Left forelimb (tissue), 1 donor: ENCODE data around the gene PHYH.
"Not testable (repeated sequence)": the region's sequence is repeated elsewhere in the genome, so short reads cannot be mapped to it uniquely, and the experiment has no call there.

Source experiments
- DNase-seq: peaks from one replicate; pipeline ENCODE4 v3.0.0-alpha.2; 2018; ENCODE audit warnings: low spot score

PHYH gene

DNA sequence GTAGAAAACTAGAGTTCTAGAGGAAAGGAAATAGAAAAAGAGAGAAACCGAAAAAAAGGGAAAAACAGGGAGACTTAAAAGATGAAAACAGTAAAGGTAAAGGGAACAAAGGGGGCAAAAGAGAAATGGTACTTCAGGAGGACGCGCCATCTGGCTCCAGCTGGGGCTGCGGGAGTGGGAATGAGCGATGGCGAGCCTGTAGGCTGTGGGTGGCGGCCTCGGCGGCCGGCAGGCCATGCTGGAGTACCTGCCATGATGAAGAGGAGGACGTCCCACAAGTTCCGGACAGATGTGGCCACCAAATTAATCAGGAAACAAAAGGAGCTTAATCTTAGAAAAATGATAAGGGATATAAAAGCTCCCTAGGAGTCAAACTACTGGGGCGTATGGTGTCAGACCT, 21.7 kb upstream of the PHYH start:
- DNase-seq: no peak

DNA sequence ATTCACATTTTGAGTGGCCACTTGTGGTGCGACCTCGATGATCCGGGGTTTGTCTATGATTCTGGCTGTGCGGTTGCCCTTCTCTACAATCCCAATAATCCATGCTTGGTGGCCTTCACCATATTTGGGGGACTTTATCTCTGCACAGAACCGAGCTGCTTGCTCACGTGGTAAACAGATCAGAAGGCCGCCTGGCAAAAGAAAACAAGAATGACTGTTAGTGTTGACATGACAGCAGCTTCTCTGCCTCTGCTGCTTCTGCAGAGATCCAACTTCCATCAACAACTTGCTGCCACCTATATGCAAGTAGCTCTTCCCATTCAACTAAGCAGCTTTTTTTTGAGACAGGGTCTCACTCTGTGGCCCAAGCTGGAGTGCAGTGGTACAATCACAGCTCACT, 19.3 kb upstream of the PHYH start:
- no peak for DNase-seq

DNA sequence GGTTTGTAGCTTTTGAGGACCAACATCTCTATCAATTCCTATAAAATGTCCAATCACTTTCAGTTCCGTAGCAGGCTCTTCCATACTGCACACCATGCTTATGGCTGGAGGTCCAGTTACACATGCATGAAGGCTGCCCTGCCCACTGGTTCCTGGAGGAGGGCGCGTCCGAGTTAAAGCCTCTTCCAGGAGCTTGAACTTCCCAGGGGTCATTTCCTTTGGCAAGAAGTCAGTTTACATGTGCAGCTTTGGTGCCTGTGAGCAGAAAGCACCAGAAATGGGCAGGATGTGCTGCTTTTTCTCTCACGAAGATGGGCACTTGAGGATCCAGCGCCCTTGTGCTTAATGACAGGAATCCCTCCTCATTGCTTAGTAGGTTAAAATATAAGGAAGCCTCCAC, 17.6 kb upstream of the PHYH start:
- no peak for DNase-seq

DNA sequence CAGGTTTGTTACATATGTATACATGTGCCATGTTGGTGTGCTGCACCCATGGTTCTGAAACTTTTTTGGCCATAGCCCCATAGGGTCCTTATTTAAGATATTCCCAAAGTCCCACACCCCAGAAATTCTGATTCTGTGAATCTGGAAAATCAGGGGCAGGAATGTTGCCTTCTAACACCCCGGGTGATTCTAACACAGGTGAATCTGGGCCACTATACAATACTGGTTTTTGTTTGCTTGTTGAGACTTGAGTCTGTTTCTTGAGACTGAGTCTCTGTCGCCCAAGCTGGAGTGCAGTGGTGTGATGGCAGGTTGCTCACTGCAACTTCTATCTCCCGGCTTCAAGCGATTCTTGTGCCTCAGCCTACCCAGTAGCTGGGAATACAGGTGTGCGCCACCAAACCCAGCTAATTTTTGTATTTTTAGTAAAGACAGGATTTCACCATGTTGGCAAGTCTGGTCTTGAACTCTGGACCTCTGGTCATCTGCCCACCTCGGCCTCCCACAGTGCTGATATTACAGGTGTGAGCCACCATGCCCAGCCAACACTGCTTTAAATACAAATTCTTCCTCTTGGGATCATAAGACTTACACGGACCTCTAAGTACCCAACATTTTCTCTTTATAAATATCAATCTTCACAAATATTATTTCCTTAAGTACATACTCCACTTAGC, 16.9 kb upstream of the PHYH start:
- DNase-seq: no peak

DNA sequence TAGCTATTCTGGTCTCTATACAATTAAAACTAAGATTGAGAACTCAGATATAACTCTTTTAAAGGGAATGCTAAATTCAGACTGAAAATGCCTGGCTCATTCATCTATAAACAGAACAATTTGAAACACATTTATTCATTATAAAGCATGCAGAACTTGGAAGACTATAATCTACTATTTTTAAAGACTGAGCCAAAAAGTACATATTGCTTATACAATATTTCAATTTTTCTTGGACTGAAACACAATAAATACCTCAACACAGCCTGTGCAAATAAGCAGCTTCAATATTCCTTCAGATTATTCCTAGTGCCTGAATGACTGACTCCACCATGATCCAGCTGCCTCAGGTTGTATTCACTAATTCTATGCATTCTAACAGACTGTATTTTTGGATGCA, 15.5 kb upstream of the PHYH start:
- DNase-seq: no peak

DNA sequence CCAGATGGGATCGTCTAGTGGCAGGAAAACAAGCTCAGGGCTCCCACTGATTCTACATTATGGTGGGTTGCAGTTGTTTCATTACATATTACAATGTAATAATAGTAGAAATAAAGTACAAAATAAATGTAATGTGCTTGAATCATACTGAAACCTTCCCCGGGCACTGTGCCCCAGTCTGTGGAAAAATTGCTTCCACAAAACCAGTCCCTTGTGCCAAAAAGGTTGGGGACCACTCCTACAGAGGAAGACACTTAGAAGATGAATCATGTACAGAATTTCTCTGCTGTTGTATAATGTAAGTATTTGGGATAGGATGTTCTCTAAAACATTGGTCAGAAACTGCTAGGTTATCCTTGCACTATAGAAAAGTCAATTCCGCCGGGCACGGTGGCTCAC, 11.3 kb upstream of the PHYH start:
- no peak for DNase-seq

DNA sequence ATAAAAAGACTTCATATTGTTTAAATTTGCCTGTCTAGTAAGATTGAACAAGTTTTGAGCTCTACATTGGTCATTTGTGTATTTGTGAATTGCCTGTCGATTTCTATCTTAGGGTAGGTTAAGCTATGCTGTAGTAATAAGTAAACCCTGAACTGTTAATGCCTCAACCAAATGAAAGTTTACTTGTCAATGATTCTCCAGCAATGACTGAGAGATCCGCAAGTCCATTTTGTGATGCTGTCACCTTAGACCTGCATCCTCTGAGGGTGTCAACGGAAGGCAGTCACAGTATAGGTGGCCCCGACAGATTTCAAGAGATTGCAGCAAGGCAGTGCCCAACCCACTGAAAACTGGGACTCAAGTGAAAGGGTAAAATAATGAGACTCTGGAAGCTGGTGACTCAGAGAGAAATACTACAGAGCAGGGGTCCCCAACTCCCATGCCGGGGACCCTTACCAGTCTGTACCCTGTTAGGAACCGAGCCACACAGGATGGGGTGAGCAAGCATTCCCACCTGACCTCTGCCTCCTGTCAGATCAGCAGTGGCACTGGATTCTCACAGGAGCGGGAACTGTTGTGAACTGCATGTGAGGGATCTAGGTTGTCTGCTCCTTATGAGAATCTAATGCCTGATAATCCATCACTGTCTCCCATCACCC, 10.8 kb upstream of the PHYH start:
- no peak for DNase-seq

DNA sequence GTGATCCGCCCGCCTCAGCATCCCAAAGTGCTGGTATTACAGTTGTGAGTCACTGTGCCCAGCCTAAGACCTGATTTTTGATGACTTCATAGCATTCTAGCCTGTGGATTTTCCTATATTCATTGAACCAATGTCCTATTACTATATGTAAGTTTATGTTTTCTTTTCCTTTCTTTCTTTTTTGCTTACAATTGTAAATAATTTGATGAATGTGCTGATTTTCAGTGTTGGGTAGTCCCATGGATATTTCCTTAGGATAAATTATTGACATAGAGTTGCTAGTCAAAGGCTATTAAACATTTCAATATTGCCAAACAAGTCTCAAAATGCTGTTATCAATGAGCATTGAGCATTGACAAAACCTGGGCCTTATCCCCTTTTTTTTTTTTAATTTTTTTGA, 9.9 kb upstream of the PHYH start:
- DNase-seq: no peak

DNA sequence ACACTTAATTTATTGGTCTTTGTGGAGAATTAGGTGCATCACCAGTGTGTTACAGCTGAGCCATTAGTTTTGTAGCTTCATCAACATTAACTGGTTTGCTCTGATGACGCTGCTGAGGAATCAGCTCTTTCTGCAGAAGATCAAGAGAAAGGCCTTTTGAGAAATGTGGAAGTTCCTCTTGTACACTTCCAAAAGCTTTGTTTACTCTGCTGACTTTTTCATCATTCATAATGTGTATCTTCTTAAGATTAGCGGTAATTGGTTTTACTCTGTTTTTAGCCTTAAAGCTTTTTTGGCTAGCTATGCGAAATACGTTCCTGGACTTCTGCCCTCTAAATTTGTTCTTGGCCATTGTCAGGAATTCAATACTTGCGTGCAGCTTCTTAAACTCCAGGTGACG, 8.2 kb upstream of the PHYH start:
- DNase-seq: no peak

DNA sequence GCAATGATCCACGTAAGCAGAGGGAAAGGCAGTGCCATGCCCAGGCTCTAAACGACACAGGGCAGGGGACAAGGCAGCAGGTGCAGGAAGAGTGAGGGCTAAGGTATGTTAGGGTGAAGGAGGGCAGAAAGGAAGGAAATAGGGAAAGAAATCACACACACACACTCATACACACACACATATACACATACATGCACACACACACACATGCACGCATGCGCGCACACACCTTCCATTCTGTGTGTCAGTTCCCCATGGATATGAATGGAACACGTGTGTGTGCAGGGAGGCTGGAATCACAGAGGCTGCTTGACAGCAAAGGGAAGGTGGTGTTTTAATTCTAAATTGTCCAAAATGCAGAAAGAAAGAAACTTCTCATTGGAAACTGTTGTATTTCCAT, 6.2 kb upstream of the PHYH start:
- DNase-seq: peak; percentile 23

DNA sequence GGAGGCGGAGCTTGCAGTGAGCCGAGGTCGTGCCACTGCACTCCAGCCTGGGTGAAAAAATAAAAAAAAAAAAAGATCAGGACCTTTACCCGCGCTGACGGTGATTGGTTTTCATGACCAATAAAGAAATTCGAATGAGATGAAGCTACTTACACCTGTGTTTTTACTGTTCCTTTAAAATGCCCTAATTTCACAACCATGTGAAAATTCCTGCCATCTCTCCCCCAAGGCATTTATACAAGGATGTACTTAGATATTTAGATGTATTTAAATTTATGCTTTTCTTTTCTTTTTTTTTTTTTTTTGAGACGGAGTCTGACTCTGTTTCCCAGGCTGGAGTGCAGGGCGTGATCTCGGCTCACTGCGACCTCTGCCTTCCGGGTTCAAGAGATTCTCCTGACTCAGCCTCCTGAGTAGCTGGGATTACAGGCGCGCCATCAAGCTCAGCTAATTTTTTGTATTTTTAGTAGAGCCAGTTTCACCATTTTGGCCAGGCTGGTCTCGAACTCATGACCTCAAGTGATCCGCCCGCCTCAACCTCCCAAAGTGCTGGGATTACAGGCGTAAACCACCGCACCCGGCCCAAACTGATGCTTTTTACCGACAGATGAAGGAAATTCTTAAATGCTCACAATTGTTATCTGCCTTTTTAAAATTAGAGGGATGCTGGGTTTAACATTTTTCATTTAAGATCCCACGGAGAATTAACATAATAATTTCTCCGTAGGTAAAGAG, 3.1 kb upstream of the PHYH start:
- peak; percentile 3 for DNase-seq

DNA sequence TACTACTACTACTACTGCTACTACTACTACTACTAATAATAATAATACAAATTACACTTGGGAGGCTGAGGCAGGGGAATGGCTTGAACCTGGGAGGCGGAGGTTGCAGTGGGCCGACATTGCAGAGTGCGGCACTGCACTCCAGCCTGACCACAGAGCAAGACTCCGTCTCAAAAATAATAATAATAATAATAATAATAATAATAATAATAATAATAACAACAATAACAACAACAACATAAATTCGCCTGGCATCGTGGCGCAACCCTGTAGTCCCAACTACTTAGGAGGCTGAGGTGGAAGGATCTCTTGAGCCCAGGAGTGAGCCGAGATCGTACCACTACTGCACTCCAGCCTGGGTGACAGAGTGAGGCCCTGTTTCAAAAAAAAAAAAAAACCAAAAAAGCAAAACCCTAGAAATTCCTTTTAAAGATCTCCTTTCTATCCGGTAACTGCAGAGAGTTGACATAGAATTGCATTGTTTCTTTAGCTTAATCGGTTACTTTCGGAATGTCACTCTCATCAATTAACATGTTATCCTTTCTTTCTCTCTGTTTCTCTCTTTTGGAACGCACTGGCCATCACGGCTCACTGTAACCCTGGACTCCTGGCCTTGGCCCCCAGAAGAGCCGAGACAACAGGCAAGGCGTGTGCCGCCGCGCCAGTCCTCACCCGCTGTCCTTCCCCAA, 972 bp downstream of the PHYH start:
- no peak for DNase-seq

DNA sequence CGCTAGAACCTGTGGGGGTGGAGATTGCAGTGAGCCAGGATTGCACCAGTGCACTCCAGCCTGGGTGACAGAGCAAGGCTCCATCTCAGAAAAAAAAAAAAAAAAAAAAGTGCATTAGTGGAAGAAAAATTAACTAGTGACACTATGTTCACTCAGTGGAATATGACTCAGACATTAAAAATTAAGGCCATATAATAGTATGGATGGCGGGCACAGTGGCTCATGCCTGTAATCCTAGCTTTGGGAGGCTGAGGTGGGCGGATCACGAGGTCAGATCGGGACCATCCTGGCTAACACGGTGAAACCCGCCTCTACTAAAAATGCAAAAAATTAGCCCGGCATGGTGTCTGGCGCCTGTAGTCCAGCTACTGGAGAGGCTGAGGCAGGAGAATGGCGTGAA, 3.4 kb downstream of the PHYH start:
- DNase-seq: no peak

DNA sequence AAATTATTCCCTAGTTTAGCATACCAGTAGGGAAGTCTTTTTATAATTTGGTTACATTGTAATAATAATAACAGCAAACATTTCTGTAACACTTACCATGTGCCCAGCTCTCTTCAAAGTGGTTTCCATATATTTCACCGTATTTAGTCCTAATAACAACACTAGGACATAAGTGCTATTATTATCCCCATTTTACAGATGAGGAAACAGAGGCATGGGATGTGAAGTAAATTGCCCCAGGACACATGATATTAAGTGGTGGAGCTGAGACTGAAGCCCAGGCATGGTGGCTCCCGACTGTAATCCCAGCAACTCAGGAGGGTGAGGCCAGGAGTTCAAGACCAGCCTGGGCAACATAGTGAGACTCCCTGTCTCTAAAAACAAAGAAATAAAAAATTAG, 5.1 kb downstream of the PHYH start:
- no peak for DNase-seq

DNA sequence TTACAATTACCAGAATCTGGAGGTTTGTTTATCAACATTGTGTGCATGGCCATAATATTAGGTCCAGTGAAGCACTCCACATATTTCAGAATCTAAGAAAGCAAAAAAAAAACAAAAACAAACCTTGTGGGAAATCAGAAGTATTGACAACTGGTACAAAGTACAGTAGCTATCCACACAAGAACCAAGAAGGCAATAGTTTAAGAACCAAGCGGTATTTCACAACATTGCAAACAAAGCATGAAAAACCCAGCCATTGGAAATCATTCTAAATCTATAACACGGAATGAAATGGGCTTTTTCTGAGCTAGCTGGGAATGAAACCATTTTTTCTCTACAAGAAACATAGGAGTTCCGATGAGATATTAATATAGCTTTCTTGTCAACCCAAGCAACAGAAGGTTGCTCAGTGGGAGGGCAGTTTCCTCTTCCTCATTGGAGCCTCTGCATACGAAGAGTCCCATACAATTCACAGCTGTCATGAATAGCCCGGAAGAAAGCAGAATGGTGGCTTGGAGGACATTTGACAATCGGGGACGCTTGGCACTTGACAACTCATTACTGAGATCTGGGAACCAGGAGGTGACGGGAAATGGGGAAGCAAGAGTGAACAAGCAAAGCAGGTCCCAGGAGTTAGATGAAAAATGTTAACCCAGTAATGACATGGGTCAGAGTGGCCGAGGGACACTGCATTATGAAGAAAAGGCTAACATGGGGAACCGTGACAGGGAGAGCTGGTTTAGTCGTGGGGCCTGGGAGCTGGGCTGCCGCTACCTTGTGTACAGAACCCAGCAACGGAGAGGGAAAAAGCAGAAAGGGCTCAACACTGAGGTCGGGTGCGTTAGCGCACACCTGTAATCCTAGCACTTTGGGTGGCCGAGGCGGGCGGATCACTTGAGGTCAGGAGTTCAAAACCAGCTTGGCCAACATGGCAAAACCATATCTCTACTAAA, 7.8 kb downstream of the PHYH start:
- DNase-seq: no peak

DNA sequence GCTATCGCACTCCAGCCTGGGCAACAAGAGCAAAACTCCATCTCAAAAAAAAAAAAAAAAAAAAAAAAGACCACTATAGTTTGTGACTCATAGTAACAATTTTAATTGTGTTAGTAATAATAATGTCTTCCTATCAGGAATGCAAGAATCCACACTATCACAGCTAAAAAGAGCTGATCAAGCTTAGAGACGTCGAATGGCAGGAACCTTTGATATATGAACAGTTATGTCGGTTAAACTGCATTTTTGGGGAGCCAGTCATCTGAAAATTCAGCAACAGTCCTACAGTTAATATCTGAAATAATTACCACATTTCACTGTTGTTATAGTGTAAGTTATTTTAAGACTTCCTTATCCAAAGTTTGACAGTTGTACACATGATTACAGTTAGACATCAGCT, 8.8 kb downstream of the PHYH start:
- DNase-seq: no peak

DNA sequence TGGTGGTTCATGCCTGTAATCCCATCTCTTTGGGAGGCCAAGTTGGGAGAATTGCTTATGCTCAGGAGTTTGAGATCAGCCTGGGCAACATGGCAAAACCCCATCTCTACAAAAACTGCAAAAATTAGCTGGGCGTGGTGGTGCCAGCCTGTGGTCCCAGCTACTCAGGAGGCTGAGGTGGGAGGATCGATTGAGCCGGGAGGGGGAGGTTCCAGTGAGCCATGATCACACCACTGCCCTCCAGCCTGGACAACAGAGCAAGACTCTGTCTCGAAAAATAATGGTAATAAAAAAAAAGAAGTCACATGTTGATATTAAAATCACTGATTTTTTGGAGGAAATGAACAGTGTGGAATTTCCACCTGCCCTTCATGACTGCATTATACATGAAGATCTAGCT, 15.8 kb downstream of the PHYH start:
- DNase-seq: no peak

DNA sequence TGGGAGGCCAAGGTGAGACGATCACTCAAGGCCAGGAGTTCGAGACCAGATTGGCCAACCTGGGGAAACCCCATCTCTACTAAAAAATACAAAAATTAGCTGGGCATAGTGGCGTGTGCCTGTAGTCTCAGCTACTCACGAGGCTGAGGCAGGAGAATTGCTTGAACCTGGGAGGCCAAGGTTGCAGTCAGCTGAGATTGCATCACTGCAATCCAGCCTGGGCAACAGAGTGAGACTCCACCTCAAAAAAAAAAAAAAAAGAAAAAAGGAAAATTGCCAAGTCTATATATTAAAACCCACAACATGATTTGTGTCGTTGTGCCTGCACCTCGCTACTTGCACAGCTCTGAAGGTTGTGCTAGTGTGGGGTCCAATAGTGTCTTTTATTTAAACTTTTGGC, 17.5 kb downstream of the PHYH start:
- DNase-seq: not testable (repeated sequence)

DNA sequence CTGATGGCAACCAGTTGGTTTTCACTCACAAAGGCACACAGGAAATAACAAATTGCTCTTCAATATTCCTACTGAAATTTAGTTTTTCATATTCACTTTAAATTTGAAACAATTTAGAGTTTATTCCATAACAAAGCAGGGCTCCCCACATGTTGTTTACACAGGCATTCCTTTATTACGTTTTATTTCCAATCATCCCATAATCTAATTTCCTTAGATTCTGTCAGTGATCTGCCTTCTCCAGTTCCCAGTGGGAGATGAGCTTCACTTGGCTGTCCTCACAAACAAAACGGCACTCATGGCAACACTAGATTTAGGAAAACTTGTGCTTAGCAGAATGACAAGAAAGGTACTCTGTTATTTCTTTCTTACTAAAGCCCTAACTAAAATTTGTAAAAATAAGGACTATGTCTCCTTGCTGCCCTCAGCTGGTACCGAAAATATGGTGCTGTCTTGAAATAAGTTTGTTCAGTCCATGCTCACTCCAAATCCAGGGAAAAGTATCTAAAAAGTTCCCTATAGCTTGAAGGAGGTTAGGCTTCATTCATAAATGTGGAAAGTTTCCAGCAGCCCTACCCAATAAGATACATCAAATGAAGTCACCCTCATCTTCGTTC, 23.0 kb downstream of the PHYH start:
- no peak for DNase-seq

DNA sequence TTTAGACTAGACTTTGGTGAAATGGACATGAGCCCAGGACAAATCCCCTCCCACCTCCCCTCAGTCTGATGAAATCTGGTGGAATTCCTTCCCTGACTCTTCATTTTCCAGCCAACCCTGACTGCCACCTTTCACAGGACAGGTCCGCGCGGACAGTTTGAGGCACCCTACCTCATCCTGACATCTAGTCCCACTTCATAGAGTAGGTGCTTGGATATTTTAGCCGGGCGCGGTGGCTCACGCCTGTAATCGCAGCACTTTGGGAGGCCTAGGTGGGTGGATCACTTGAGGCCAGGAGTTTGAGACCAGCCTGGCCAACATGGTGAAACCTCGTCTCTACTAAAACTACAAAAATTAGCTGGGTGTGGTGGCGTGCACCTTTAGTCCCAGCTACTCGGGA, 23.7 kb downstream of the PHYH start:
- not testable (repeated sequence) for DNase-seq

DNA sequence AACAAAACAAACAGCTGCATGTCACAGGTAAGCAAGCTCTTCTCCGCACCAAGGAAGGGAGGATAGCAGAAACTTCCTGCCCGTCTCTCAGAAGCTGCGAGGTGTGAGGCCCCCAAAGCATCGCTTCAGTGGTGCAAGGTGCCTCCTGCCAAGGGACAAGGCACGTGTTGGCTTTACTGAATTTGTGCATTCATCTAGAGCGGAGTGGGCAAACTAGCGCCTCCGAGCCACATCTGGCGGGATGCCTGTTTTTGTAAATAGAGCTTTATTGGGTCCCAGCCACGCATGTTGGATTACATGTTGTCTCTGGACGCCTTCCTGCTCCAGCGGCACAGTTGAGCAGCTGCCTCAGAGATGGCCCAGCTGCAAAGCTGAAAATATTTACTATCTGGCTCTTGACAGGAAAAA, 27.7 kb downstream of the PHYH start:
- peak; percentile 81 for DNase-seq
